Adipocyte (in vitro differentiated cells): ENCODE data around the gene GPD2.

Experiments
- DNase-seq: peaks from one replicate; pipeline ENCODE4 v3.0.0-alpha.2; 2015; ENCODE audit warnings: low read depth
- H3K27me3 ChIP-seq: replicated peaks from 2 replicates; pipeline ENCODE4 v1.7.0; 2013; ENCODE audit warnings: mild to moderate bottlenecking, low read length, moderate library complexity; ENCODE audit not compliant: control insufficient read depth, insufficient read depth
- H3K36me3 ChIP-seq: 2 replicates; pipeline ENCODE4 v1.7.0; 2013; ENCODE audit warnings: low read length, mild to moderate bottlenecking, moderate library complexity; ENCODE audit not compliant: control insufficient read depth, insufficient read depth, severe bottlenecking
- H3K4me1 ChIP-seq: 2 replicates; pipeline ENCODE4 v1.7.0; 2013; ENCODE audit warnings: mild to moderate bottlenecking, low read length, moderate library complexity; ENCODE audit not compliant: control insufficient read depth, insufficient read depth
- H3K4me3 ChIP-seq: 2 replicates; pipeline ENCODE4 v1.7.0; 2013; ENCODE audit warnings: mild to moderate bottlenecking, low read length, moderate library complexity
- H3K9ac ChIP-seq: 2 replicates; pipeline ENCODE4 v1.7.0; 2013; ENCODE audit warnings: mild to moderate bottlenecking, low read length, moderate library complexity
- H3K9me3 ChIP-seq: 2 replicates; pipeline ENCODE4 v1.7.0; 2013; ENCODE audit warnings: mild to moderate bottlenecking, low read length, moderate library complexity; ENCODE audit not compliant: control insufficient read depth

Gene GPD2

GRCh38 chr2:156437931-156438410 is 1.8 kb downstream of the GPD2 start:
- Histone ChIP-seq H3K4me1 (peaks cover 35% of the 10 kb centered on the region), H3K9ac (peak overlapping the region; percentile 94), H3K4me3 (peak overlapping the region; percentile 87), H3K9me3 (no peaks in the 10 kb centered on the region), H3K36me3 (no peaks in the 10 kb centered on the region), H3K27me3 (no peaks in the 10 kb centered on the region)
- DNase-seq: no peak

- Histone ChIP-seq H3K4me1 (peaks cover 18% of the 10 kb centered on the region), H3K9ac (no peak overlapping the region), H3K36me3 (no peaks in the 10 kb centered on the region), H3K27me3 (no peaks in the 10 kb centered on the region), H3K9me3 (no peaks in the 10 kb centered on the region), H3K4me3 (no peak overlapping the region)
- DNase-seq: no peak
Measured at GRCh38 chr2:156443089-156443488, 6.9 kb downstream of the GPD2 start.

GRCh38 chr2:156445296-156446220 is 9.4 kb downstream of the GPD2 start:
- Histone ChIP-seq H3K36me3 (no peaks in the 10 kb centered on the region), H3K9ac (peak overlapping the region; percentile 9), H3K4me1 (peaks cover 13% of the 10 kb centered on the region), H3K4me3 (peak overlapping the region; percentile 14), H3K9me3 (no peaks in the 10 kb centered on the region), H3K27me3 (no peaks in the 10 kb centered on the region)
- DNase-seq: peak; percentile 87

GRCh38 chr2:156447761-156448160 is 11.6 kb downstream of the GPD2 start:
- Histone ChIP-seq H3K36me3 (no peaks in the 10 kb centered on the region), H3K4me3 (no peak overlapping the region), H3K4me1 (peaks cover 17% of the 10 kb centered on the region), H3K9me3 (no peaks in the 10 kb centered on the region), H3K27me3 (no peaks in the 10 kb centered on the region), H3K9ac (no peak overlapping the region)
- DNase-seq: no peak

GRCh38 chr2:156448766-156449165 is 12.6 kb downstream of the GPD2 start:
- Histone ChIP-seq H3K36me3 (no peaks in the 10 kb centered on the region), H3K27me3 (no peaks in the 10 kb centered on the region), H3K9ac (no peak overlapping the region), H3K4me3 (no peak overlapping the region), H3K9me3 (no peaks in the 10 kb centered on the region), H3K4me1 (peaks cover 24% of the 10 kb centered on the region)
- no peak for DNase-seq

GRCh38 chr2:156452971-156453370 is 16.8 kb downstream of the GPD2 start:
- no peak overlapping the region for H3K9ac ChIP-seq
- H3K36me3 ChIP-seq: no peaks in the 10 kb centered on the region
- no peaks in the 10 kb centered on the region for H3K27me3 ChIP-seq
- no peaks in the 10 kb centered on the region for H3K9me3 ChIP-seq
- H3K4me1 ChIP-seq: peaks cover 50% of the 10 kb centered on the region
- peak; percentile 74 for DNase-seq
- H3K4me3 ChIP-seq: no peak overlapping the region

- no peak overlapping the region for H3K9ac ChIP-seq
- H3K4me3 ChIP-seq: peak overlapping the region; percentile 62
- DNase-seq: peak; percentile 47
- no peaks in the 10 kb centered on the region for H3K9me3 ChIP-seq
- H3K36me3 ChIP-seq: no peaks in the 10 kb centered on the region
- peaks cover 63% of the 10 kb centered on the region for H3K4me1 ChIP-seq
- no peaks in the 10 kb centered on the region for H3K27me3 ChIP-seq
Measured at GRCh38 chr2:156455361-156455975, 19.3 kb downstream of the GPD2 start.

- Histone ChIP-seq H3K27me3 (no peaks in the 10 kb centered on the region), H3K36me3 (no peaks in the 10 kb centered on the region), H3K4me3 (no peak overlapping the region), H3K9me3 (no peaks in the 10 kb centered on the region), H3K9ac (no peak overlapping the region), H3K4me1 (peaks cover 65% of the 10 kb centered on the region)
- DNase-seq: no peak
Measured at GRCh38 chr2:156456616-156457015, 20.4 kb downstream of the GPD2 start.

GRCh38 chr2:156457523-156458517 is 21.6 kb downstream of the GPD2 start:
- H3K36me3 ChIP-seq: no peaks in the 10 kb centered on the region
- H3K4me1 ChIP-seq: peaks cover 60% of the 10 kb centered on the region
- H3K9me3 ChIP-seq: no peaks in the 10 kb centered on the region
- H3K9ac ChIP-seq: peak overlapping the region; percentile 59
- no peak for DNase-seq
- no peaks in the 10 kb centered on the region for H3K27me3 ChIP-seq
- H3K4me3 ChIP-seq: peak overlapping the region; percentile 58

- Histone ChIP-seq H3K9me3 (no peaks in the 10 kb centered on the region), H3K4me3 (no peak overlapping the region), H3K27me3 (no peaks in the 10 kb centered on the region), H3K9ac (no peak overlapping the region), H3K4me1 (peaks cover 58% of the 10 kb centered on the region), H3K36me3 (no peaks in the 10 kb centered on the region)
- no peak for DNase-seq
Measured at GRCh38 chr2:156459720-156460119, 23.5 kb downstream of the GPD2 start.
